IPS DF 6.9 (cell line): Measurements from ENCODE around the gene CISTR.

Experiments
- DNase-seq: peaks from one replicate; pipeline ENCODE4 v3.0.0-alpha.2; 2013; ENCODE audit warnings: low read depth, low spot score
- H3K27ac ChIP-seq: one replicate; pipeline ENCODE4 v1.5.1; 2013; ENCODE audit warnings: low read length, control low read depth
- H3K27me3 ChIP-seq: 2 replicates; pipeline ENCODE4 v1.6.1; 2013; ENCODE audit warnings: mild to moderate bottlenecking, low read length; ENCODE audit not compliant: control insufficient read depth, insufficient read depth
- H3K36me3 ChIP-seq: 2 replicates; pipeline ENCODE4 v1.6.1; 2013; ENCODE audit warnings: low read length; ENCODE audit not compliant: control insufficient read depth, insufficient read depth
- H3K4me1 ChIP-seq: 2 replicates; pipeline ENCODE4 v1.6.1; 2013; ENCODE audit warnings: low read length; ENCODE audit not compliant: control insufficient read depth, insufficient read depth
- H3K4me3 ChIP-seq: 2 replicates; pipeline ENCODE4 v1.5.1; 2013; ENCODE audit warnings: mild to moderate bottlenecking, low read length
- H3K9me3 ChIP-seq: 2 replicates; pipeline ENCODE4 v1.6.1; 2013; ENCODE audit warnings: low read length, inconsistent platforms; ENCODE audit not compliant: control insufficient read depth, insufficient read depth
- WGBS: extraction: QIAGEN DNeasy Blood & Tissue Kit; methylation state at CpG from one replicate; pipeline ENCODE4 v1.1.7; 2013; ENCODE audit warnings: mixed read lengths, missing lambda C conversion rate; ENCODE audit not compliant: insufficient read length, insufficient coverage; 5-methylcytosine and 5-hydroxymethylcytosine counted together

Gene CISTR

DNA sequence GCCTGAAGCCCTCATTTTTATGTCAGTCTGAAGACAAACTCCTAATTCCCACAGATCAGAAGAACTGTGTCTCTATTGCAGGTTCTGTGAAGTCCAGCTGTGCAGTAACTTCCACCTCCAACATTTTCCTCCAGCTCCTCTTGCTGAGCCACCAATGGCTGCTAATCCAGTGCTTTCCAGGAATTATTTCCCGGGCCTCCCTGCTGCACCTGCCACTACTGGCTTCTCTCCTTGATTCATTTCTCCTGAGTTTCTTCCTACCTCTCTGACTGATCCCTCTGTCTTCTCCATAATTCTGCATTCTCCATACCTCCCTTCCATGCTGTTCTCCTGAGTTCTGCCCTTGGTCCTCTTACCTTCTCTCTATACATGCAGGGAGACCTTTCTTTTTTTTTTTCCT, 45.7 kb downstream of the CISTR start:
- DNase-seq: no peak

DNA sequence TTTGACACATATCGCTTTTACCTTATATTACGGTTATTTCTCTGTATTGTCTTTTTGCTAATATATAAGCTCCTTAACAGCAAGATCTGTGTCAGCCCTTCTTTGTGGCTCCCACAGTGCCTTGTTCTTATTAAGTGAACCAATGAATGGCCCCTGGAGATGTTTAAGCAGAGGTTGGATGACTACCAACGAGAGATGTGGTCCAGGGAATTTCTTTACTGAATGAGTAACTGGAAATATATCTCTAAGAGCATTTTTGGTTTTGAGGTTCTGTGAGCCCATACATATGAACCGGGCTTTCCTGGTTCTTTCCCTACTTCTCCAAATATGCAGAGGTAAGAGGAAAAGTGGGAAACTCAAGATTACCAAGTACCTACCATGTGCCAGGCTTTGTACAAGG, 48.0 kb downstream of the CISTR start:
- no peak overlapping the region for H3K27ac ChIP-seq
- no peaks in the 10 kb centered on the region for H3K4me1 ChIP-seq
- no peaks in the 10 kb centered on the region for H3K9me3 ChIP-seq
- H3K4me3 ChIP-seq: no peak overlapping the region
- no CpG with 5 or more reads among the region's 4 CpGs for WGBS
- H3K36me3 ChIP-seq: no peaks in the 10 kb centered on the region
- DNase-seq: no peak
- no peaks in the 10 kb centered on the region; the same call in 1 of the 2 replicates for H3K27me3 ChIP-seq

More for the DNA sequence above, 45.7 kb downstream of the CISTR start:
- Histone ChIP-seq H3K4me1 (no peaks in the 10 kb centered on the region), H3K9me3 (no peaks in the 10 kb centered on the region), H3K4me3 (no peak overlapping the region), H3K27me3 (no peaks in the 10 kb centered on the region; the same call in 1 of the 2 replicates), H3K27ac (no peak overlapping the region), H3K36me3 (no peaks in the 10 kb centered on the region)
- no CpG with 5 or more reads among the region's 1 CpG for whole genome bisulfite sequencing

- no peaks in the 10 kb centered on the region for H3K9me3 ChIP-seq
- no peaks in the 10 kb centered on the region for H3K4me1 ChIP-seq
- peak; percentile 68 for DNase-seq
- no peaks in the 10 kb centered on the region; the same call in 1 of the 2 replicates for H3K27me3 ChIP-seq
- WGBS: no CpG with 5 or more reads among the region's 8 CpGs
- no peak overlapping the region for H3K27ac ChIP-seq
- no peak overlapping the region for H3K4me3 ChIP-seq
- no peaks in the 10 kb centered on the region for H3K36me3 ChIP-seq
These were observed 50.1 kb downstream of the CISTR start for GRCh38 chr12:53701518-53702264.

GRCh38 chr12:53700567-53700966, 51.2 kb downstream of the CISTR start:
- Histone ChIP-seq H3K27ac (no peak overlapping the region), H3K9me3 (no peaks in the 10 kb centered on the region), H3K4me3 (no peak overlapping the region), H3K27me3 (no peaks in the 10 kb centered on the region; the same call in 1 of the 2 replicates), H3K4me1 (no peaks in the 10 kb centered on the region), H3K36me3 (no peaks in the 10 kb centered on the region)
- DNase-seq: no peak
- WGBS: no CpG with 5 or more reads among the region's 6 CpGs

DNA sequence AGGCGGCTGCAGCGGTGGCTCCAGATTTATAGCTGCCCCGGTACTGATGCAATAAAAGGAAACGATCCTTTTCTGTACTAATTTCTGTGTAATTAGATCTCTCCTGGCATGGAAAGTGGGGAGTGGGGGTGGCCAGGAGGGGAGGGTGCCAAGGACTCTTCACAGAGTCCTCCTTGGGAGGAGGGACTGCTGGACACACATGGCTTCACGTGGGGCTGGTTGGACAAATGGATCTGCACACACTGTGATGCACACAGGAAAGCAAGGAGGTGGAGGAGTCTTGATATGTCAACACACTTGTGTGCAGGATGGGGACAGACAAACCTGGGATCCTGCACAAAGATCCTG, 52.1 kb downstream of the CISTR start:
- no CpG with 5 or more reads among the region's 5 CpGs for WGBS
- Histone ChIP-seq H3K27me3 (no peaks in the 10 kb centered on the region; the same call in 1 of the 2 replicates), H3K4me1 (peaks cover 2% of the 10 kb centered on the region; the same call in 1 of the 2 replicates), H3K4me3 (no peak overlapping the region), H3K27ac (no peak overlapping the region), H3K36me3 (no peaks in the 10 kb centered on the region), H3K9me3 (no peaks in the 10 kb centered on the region)
- no peak for DNase-seq

DNA sequence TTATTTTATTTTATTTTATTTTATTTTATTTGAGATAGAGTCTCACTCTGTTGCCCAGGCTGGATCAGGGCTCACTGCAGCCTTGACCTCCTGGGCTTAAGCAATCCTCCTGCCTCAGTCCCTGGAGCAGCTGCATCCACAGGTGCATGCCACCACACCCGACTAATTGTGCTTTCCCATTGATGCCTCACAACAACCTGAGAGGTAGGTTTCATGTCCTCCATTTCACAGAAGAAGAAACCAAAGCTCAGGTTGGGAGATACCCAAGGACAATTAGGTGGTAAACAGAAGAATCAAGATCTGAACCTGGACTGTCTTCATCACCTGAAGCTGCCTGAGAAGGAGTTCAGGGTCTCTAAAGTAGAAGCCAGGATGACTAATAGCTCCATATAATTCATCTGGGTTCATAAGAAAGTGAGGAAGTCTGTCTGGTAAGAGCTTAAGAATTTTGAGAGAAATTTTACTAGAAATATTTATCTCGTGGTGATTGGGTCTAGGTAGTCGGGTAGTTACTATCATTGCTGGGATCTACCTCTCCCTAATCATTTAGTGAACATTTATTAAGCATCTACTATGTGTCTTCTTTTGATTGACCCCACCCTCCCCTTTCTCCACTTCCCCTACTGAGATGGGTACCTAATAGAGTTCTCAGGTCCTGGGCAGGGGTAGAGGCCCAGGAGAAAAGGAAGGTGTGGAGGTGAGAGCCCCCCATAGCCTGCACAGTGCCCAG, 52.7 kb downstream of the CISTR start:
- Histone ChIP-seq H3K4me1 (peaks cover 4% of the 10 kb centered on the region; the same call in 1 of the 2 replicates), H3K27me3 (no peaks in the 10 kb centered on the region; the same call in 1 of the 2 replicates), H3K36me3 (no peaks in the 10 kb centered on the region), H3K4me3 (no peak overlapping the region), H3K27ac (no peak overlapping the region), H3K9me3 (no peaks in the 10 kb centered on the region)
- no peak for DNase-seq
- WGBS: no CpG with 5 or more reads among the region's 3 CpGs

DNA sequence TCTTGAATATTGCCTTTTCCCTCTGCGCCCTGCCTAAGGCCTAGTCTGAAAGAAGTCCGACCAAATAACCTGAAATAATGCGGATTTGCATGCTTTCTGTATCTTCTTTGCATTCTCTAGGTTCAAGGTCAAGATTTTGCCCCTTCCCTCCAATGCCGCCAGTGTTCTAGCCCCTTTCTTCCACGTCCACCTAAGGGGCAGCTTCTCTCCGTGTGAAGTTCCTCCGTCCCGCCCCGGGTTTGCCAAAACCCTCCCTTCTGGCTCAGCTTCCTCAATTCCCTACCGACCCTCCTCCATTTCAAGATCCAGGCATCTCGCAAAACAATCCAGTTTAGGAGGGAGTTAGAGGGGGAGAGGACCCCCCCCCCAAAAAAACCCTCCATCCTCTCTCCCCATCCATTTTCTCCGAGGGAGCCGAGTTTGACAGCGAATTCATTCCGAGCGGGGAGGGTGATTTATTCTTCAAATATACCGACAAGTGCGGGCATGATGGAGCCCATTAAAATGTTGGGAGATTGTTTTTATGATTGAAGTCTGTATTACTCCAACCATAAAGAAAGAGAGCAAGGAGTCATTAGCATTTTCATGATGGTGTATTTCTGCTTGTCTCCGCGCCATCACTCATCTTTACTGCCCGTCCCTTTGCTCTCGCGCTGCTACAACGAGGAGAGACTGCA, 55.0 kb downstream of the CISTR start:
- Histone ChIP-seq H3K36me3 (no peaks in the 10 kb centered on the region), H3K9me3 (no peaks in the 10 kb centered on the region), H3K4me3 (peak overlapping the region; percentile 16; the same call in 1 of the 2 replicates), H3K27me3 (no peaks in the 10 kb centered on the region; the same call in 1 of the 2 replicates), H3K4me1 (peaks cover 4% of the 10 kb centered on the region; the same call in 1 of the 2 replicates), H3K27ac (no peak overlapping the region)
- no CpG with 5 or more reads among the region's 24 CpGs for WGBS
- no peak for DNase-seq
